HFFc6 (cell line): ENCODE measurements around the gene UMAD1. TPM values are rescaled to one million over a fixed set of nuclear protein-coding genes. Genes with fewer than 3 reads are reported as not detected.

Experiments used
- DNase-seq: peaks from one replicate; pipeline ENCODE4 v3.0.0-alpha.2; 2018
- H3K27ac Mint-ChIP-seq: 2 replicates; pipeline ENCODE4 v1.8.0; 2020; ENCODE audit warnings: mild to moderate bottlenecking, mixed read lengths
- H3K27me3 Mint-ChIP-seq: 2 replicates; pipeline ENCODE4 v1.8.0; 2021; ENCODE audit warnings: mild to moderate bottlenecking, moderate library complexity, mixed read lengths; ENCODE audit not compliant: insufficient read depth
- H3K36me3 Mint-ChIP-seq: 2 replicates; pipeline ENCODE4 v1.8.0; 2021; ENCODE audit warnings: low read depth, mixed read lengths
- H3K4me1 Mint-ChIP-seq: 2 replicates; pipeline ENCODE4 v1.8.0; 2020; ENCODE audit warnings: low read depth, mixed read lengths
- H3K4me3 Mint-ChIP-seq: 2 replicates; pipeline ENCODE4 v1.8.0; 2020; ENCODE audit warnings: mild to moderate bottlenecking, moderate library complexity, mixed read lengths
- H3K9me3 Mint-ChIP-seq: 2 replicates; pipeline ENCODE4 v1.8.0; 2020; ENCODE audit warnings: mild to moderate bottlenecking, mixed read lengths
- CTCF ChIP-seq: fragments of 200-600 bp; sonication (generic); IDR thresholded peaks from 2 replicates; pipeline ENCODE4 v1.5.0; 2021; ENCODE audit warnings: antibody characterized with exemption, mild to moderate bottlenecking
- total RNA-seq, 6 experiments: library from RNA; stranded (reverse); fragmentation: NEBNext Ultra II Directional; extraction: Animal tissue kit (Norgen Biotek cat#: 25700); gene quantifications; 2 replicates in 1 of 6; 3 replicates in 5 of 6; pipeline ENCODE4 v1.2.3, GENCODE V29; 2021

Gene UMAD1
- total RNA-seq, 6 experiments from 2014 or later, result 11.6 to 14.6 (median 12.1) TPM

GRCh38 chr7:7772397-7772821 lies 131.9 kb downstream of the UMAD1 start:
- no peak for TF ChIP-seq CTCF
- peak overlapping the region; percentile 52 for H3K27ac Mint-ChIP-seq
- no peaks in the 10 kb centered on the region; the same call in 1 of the 2 replicates for H3K27me3 Mint-ChIP-seq
- peaks cover 31% of the 10 kb centered on the region for H3K4me1 Mint-ChIP-seq
- no peaks in the 10 kb centered on the region for H3K36me3 Mint-ChIP-seq
- H3K9me3 Mint-ChIP-seq, result no peaks in the 10 kb centered on the region
- DNase-seq, result no peak
- peak overlapping the region; percentile 77 for H3K4me3 Mint-ChIP-seq

GRCh38 chr7:7773334-7774309 lies 133.1 kb downstream of the UMAD1 start:
- Mint-ChIP-seq H3K27ac (no peak overlapping the region), H3K36me3 (no peaks in the 10 kb centered on the region), H3K27me3 (no peaks in the 10 kb centered on the region; the same call in 1 of the 2 replicates), H3K9me3 (no peaks in the 10 kb centered on the region), H3K4me3 (no peak overlapping the region), H3K4me1 (peaks cover 31% of the 10 kb centered on the region)
- no peak for DNase-seq
- no peak for TF ChIP-seq CTCF

GRCh38 chr7:7779888-7780287 lies 139.3 kb downstream of the UMAD1 start:
- Mint-ChIP-seq H3K4me3 (no peak overlapping the region), H3K27ac (no peak overlapping the region), H3K36me3 (no peaks in the 10 kb centered on the region), H3K9me3 (no peaks in the 10 kb centered on the region), H3K27me3 (no peaks in the 10 kb centered on the region), H3K4me1 (peaks cover 7% of the 10 kb centered on the region; the same call in 1 of the 2 replicates)
- no peak for DNase-seq
- TF ChIP-seq CTCF, result no peak

GRCh38 chr7:7783001-7783400 lies 142.4 kb downstream of the UMAD1 start:
- no peak for TF ChIP-seq CTCF
- no peak overlapping the region for H3K4me3 Mint-ChIP-seq
- no peak for DNase-seq
- no peaks in the 10 kb centered on the region for H3K9me3 Mint-ChIP-seq
- H3K4me1 Mint-ChIP-seq, result peaks cover 7% of the 10 kb centered on the region; the same call in 1 of the 2 replicates
- no peak overlapping the region for H3K27ac Mint-ChIP-seq
- no peaks in the 10 kb centered on the region for H3K36me3 Mint-ChIP-seq
- H3K27me3 Mint-ChIP-seq, result no peaks in the 10 kb centered on the region; the same call in 1 of the 2 replicates

- no peak overlapping the region for H3K27ac Mint-ChIP-seq
- no peaks in the 10 kb centered on the region for H3K36me3 Mint-ChIP-seq
- no peak for TF ChIP-seq CTCF
- no peak for DNase-seq
- H3K9me3 Mint-ChIP-seq, result no peaks in the 10 kb centered on the region
- H3K27me3 Mint-ChIP-seq, result no peaks in the 10 kb centered on the region; the same call in 1 of the 2 replicates
- no peak overlapping the region for H3K4me3 Mint-ChIP-seq
- peaks cover 7% of the 10 kb centered on the region; the same call in 1 of the 2 replicates for H3K4me1 Mint-ChIP-seq
Observed at GRCh38 chr7:7785344-7785973, 144.9 kb downstream of the UMAD1 start.
